T-helper 1 cell treated with Interleukin-12 subunit alpha and Interleukin-12 subunit beta and Interleukin-4 antibody, amounts not matched to agents 30 ng/mL and 1 ng/mL, for 36 hours (primary cell): Measurements from ENCODE around the gene H6PD. TPM values are rescaled to one million over a fixed set of nuclear protein-coding genes. Genes with fewer than 3 reads are reported as not detected.

Experiments used
- intact Hi-C: fragments of 100-400 bp; cut with micrococcal nuclease; formaldehyde crosslinking; loops from one replicate; pipeline ENCODE4 v1.15.1; 2024
- total RNA-seq: library from RNA; stranded (reverse); gene quantifications from 2 replicates; pipeline ENCODE4 v1.2.3, GENCODE V29; 2022

H6PD gene
- total RNA-seq, 1 donor from 2014 or later: 25.1 TPM

DNA sequence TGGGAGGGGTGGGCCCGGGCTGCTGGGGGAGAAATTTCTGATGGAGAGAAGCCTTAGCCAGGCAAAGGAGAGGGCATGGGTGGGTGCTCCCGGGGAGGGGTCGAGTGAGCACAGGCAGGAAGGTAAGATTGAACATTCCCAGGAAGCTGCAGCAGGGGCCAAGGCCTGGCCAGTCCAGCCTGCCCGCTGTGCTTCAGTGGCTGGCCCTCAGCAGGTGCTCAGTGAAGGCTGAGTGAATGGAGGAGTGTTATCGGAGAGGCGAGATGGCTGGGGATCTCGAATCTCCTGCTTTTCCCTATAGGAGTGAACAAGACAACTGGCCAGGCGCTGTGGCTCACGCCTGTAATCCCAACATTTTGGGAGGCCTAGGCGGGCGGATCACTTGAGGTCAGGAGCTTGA, 79.0 kb downstream of the H6PD start:
- intact Hi-C loops: no loop called here

DNA sequence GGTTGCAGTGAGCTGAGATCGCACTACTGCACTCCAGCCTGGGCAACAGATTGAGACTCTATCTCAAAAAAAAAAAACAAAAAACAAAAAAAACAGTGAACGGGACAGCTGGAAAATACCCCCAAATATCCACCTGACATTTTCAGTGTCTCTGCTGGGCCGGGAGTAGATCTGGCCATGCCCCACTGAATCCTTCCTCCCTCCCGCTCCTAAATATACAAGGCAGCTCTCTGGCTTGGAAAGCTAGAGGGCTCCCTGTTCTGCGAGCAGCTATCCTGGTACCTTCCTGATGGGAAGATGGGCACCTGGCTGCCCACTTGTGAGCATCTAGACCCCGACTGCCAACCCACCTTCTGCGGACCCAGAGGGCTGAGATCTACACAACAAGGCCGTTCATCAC, 79.5 kb downstream of the H6PD start:
- intact Hi-C loops: loop anchor here (2.0 kb wide), 1 partner anchor 115 kb away; no protein-coding TSS in a partner anchor

DNA sequence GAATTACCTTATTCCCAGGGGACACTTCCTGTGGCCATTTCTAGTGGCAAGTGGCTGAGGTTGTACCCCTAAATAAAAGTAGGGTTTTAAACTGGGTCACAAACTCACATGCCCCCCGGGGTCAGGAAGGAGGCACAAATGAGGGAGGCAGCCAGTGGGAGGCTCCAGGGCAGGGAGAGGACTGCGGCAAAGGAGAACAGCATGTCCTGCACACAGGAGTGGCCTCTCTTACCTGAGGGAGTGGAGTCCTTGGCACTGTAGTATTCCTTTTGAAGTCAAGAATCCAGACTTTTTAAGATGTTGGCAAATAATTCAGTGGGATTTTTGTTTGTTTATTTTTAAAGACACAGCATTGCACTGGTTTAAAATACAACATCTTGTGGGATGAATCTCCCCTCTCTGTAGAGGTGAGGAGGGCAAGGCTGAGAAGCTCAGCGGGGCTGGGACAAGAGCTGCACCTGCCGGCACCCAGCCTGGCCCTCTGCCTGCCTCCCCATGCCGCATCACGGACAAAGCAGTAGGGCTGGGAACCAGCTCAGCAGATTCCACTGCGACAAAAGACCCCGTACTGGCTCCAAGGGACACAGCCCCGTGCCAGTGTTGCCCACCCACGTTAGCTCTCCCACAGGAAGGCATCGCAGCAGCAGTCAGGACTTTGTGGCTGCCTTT, 80.3 kb downstream of the H6PD start:
- intact Hi-C loops: loop anchor here (1.0 to 2.0 kb wide), 2 partner anchors 20 to 114 kb away; no protein-coding TSS in a partner anchor

DNA sequence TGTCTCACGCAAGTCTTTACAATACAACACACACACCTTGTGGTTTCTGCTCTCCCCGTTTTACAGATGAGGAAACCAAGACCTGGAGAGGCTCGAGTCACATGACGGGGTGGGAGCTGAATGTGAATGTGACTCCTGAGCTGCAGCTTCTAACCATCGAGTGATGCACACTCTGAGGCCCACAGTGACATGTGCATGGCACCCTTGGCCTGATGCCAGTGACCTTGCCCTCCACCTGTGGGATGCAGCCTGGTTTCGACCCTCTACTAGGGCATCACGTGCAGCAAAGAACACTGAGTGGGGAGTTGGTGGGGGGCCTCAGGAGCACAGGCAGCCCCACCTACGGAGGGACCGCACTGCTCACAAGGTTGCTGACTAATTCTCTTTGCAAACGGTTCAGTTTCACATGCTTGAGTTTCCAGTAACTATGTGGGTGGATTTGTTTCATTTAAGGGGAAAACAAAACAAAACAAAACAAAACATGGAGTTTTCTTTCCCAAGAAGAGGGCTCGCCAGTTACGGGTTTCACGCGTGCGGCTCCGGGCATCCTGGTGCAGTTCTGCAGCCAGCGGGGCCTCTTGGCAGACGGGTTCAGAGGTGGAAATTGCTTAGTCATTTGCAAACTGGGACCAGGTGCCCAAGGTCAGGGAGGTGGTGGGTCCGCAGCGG, 81.0 kb downstream of the H6PD start:
- intact Hi-C loops: loop anchor here (1.0 to 2.0 kb wide), 2 partner anchors 20 to 113 kb away; no protein-coding TSS in a partner anchor

DNA sequence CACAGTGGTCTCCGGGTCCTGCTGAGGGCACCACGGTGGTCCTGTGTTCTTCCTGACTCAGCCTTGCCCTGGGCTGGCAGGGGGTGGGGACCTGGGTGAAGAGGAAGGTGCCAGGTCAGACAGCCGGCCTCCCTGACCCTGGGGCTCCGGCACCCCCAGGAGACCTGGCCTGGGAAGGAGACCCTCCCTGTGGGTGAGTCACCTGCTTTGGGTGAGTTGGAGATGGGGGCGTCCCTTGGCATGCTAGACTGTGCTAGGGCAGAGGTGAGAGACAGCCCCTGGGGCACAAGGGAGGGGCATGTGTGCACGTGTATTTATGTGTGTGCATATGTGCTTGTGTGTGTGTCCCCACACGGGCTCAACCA, 81.5 kb downstream of the H6PD start:
- intact Hi-C loops: no loop called here

DNA sequence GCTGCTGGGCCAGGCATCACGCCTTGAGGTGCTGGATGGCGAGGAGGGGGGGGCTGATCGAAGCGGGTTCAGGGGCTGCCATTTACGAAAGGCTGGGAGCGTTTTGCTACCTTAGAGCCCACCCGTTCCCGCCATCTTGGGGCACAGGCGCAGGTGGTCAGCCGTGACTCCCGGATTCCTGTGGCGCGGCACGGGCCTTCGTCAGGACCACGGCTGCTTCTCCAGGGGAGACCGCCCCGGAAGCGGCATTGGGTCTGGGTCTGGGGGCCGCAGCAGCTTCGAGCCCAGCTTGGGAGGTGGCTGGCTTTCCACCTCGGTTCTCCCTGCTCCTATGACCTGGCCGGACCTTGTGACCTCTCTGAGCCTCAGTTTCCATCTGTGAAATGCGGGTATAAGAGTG, 81.9 kb downstream of the H6PD start:
- intact Hi-C loops: no loop called here

DNA sequence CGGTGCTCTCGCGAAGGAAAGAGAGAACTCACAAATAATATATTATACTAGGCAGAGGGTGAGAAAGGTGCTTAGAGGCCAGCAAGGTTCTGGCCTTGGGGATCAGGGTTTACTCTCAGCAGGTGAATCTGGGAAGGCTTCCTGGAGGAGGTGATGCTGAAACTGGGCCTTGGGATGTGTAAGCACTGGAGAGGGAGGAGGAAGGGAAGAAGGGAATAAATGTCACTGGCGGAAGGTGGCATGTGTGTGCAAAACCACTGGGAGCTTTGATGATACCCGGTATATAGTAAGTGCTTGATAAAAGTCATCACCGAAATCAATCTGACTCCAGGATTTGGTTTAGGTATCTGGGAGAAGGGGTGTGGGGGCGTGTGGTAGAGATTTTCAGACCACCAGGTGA, 82.5 kb downstream of the H6PD start:
- intact Hi-C loops: no loop called here

DNA sequence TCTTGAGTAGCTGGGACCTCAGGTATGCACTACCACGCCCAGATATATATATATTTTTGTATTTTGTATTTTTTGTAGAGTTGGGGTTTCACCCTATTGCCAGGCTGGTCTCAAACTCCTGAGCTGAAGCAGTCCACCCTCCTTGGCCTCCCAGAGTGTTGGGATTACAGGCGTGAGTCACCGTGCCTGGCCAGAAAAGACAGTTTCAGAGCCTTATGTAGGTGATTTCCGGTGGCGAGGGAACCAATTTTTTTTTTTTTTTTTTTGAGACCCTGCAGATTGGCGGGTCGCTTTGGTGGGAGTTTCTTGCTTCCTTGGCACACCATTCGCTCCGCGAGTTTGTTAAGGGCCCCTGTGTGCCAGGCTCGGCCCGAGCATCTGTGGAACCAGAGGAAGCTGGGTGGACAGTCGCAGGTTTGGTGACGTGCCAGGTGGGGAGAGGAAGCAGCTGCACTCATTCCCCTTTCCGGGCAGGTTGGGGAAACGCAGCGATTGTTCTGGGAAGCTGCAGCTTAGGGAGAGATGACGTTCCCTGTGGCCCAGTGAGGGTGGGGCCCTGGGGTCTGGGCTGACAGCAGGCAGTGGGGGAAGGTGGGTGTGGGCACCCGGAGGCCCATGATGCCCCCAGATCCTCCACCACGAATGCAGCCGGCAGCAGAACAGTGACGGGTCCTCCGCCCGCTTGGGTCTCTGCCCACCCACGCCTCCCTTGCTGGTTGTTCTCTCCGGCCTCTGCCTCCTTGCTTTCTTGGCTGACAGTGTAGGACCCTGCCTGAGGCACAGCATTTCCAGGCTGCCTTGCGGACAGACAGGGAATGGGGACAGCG, 83.2 kb downstream of the H6PD start:
- intact Hi-C loops: no loop called here

DNA sequence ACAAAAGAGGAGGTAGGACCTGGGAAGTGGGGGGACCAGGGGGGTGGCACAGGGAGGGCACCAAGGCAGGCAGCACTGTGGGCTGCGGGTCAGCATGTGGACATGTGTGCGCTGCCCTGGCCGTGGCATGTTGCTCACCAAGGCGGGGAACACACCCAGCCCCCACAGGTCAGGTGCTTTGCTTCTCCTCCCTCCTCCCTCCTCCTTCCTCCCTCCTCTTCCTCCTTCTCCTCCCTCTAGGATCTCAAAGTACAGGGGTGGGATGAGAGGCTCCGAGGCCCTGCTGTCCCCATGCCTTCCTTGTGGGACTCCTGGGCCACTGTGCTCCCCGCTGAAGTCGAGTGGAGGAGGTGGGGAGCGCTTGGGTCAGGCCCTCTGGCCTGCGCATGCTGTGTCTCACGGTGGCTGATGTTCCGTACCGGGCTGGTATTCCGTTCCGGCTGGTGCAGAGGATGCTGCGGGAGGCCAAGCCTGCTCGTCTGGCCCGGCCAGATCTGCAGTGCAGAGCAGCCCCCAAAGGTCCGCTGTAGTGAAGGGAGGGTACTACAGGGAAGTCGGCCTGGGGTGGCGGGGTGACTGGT, 84.7 kb downstream of the H6PD start:
- intact Hi-C loops: no loop called here

DNA sequence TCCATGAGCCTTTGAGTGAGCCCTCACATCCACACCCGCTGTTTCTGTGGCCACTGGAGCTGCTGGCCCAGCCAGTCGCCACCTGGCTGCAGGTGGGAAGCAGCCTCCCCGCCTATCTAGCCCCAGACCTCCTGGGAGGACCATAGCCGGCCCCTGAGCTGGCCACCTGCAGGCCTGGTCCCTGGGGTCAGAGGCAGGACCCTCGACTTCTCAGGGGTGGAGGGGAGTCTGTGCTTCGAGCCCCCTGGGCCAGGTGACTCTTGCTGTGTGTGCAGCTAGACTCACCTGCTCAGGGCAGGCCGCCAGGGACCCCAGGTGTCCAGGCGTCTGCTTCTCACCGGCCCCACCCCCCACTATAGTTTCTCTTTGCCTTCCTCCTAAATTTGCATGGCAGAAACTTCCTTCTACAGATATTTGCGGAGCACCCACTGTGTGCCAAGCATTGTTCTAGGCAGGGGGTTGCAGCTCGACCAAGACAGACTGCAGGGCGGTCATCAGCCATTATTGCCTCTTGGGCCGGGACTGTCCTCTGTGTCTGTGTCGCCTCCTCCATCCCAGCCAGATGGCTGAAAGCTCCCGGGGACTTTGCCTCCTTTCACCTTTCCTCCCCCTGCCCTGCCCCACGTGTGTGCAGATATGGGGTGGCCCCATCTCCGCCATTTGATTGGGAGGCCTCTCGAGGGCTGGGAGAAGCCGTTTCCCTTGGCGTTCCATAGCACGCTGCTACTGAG, 85.4 kb downstream of the H6PD start:
- intact Hi-C loops: no loop called here

Other genes starting within 250 kb of the H6PD start
- gene SLC2A7, start 208.4 kb upstream of the H6PD start, total RNA-seq: not detected in 2 replicates
- 0.39 TPM in 1 of 2 replicates, not detected in the other for gene SLC2A5, start 165.1 kb upstream of the H6PD start, total RNA-seq
- gene GPR157, start 105.7 kb upstream of the H6PD start, total RNA-seq: 1.6 and 2.4 TPM in 2 replicates
- gene SPSB1, start 58.1 kb downstream of the H6PD start, total RNA-seq: 22.8 TPM in 2 replicates